ENCODE results near the gene ZNF619. TPM values are rescaled to one million over a fixed set of nuclear protein-coding genes. Genes with fewer than 3 reads are reported as not detected.
A peak's percentile ranks its signal among the peaks of the same experiment; 100 is the strongest.

The ZNF619 gene
- total RNA-seq, 1 donor from 2014 or later: 8.4 TPM

DNA sequence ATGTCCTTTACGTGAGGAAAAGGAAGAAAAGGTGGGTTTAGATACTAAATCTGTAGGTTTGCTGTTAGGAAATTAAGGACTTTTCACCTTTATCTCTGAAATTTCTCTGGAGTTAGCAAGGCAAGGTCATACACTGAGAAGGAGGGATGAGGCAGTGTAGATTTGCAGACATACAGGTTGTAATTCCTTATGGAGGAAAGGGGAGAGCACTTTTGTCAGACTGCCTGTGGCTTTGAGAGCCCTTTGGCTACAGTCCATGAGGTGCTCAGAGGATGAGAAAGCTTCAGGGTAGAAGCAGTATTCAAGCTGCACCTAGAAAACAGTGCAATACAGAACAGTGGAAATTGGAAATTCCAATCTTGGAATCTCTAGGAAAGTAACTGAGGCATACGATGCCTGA lies 11.5 kb upstream of the ZNF619 start:
- no peaks in the 10 kb centered on the region for H3K27me3 Mint-ChIP-seq (ENCODE audit: unreplicated experiment)
- no peaks in the 10 kb centered on the region for H3K9me3 Mint-ChIP-seq (ENCODE audit: unreplicated experiment)
- H3K27ac Mint-ChIP-seq (ENCODE audit: unreplicated experiment): peak overlapping the region; percentile 19
- TF ChIP-seq, protein P1, sequence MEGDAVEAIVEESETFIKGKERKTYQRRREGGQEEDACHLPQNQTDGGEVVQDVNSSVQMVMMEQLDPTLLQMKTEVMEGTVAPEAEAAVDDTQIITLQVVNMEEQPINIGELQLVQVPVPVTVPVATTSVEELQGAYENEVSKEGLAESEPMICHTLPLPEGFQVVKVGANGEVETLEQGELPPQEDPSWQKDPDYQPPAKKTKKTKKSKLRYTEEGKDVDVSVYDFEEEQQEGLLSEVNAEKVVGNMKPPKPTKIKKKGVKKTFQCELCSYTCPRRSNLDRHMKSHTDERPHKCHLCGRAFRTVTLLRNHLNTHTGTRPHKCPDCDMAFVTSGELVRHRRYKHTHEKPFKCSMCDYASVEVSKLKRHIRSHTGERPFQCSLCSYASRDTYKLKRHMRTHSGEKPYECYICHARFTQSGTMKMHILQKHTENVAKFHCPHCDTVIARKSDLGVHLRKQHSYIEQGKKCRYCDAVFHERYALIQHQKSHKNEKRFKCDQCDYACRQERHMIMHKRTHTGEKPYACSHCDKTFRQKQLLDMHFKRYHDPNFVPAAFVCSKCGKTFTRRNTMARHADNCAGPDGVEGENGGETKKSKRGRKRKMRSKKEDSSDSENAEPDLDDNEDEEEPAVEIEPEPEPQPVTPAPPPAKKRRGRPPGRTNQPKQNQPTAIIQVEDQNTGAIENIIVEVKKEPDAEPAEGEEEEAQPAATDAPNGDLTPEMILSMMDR (IDR thresholded peaks at IDR 0.05): no peak
- no peaks in the 10 kb centered on the region for H3K4me1 Mint-ChIP-seq (ENCODE audit: unreplicated experiment)
- DNase-seq (ENCODE audit: extremely low spot score, unreplicated experiment): no peak
- H3K4me3 Mint-ChIP-seq (ENCODE audit: unreplicated experiment): no peak overlapping the region
- H3K36me3 Mint-ChIP-seq (ENCODE audit: unreplicated experiment): peaks cover 30% of the 10 kb centered on the region

DNA sequence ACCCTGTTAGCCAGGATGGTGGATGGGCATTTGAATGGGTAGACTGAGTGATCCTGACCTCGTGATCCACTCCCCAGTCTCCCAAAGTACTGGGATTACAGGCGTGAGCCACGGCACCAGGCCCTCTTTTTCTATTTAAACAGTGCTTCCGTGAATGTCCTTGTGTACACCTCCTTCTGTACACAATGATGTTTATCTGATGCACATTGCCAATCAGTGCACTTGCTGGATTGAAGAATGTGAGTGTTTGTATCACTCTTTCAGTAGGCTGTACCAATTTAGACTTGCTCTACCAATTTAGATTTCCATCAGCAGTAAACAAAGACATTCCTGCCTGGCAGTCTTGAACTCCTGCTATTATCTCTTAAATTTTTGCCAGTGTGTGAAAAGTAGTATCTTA lies 8.9 kb upstream of the ZNF619 start:
- no peaks in the 10 kb centered on the region for H3K9me3 Mint-ChIP-seq (ENCODE audit: unreplicated experiment)
- TF ChIP-seq, protein P1 (IDR thresholded peaks at IDR 0.05): no peak
- H3K36me3 Mint-ChIP-seq (ENCODE audit: unreplicated experiment): peaks cover 17% of the 10 kb centered on the region
- H3K4me1 Mint-ChIP-seq (ENCODE audit: unreplicated experiment): no peaks in the 10 kb centered on the region
- no peak overlapping the region for H3K4me3 Mint-ChIP-seq (ENCODE audit: unreplicated experiment)
- no peak overlapping the region for H3K27ac Mint-ChIP-seq (ENCODE audit: unreplicated experiment)
- no peaks in the 10 kb centered on the region for H3K27me3 Mint-ChIP-seq (ENCODE audit: unreplicated experiment)
- DNase-seq (ENCODE audit: extremely low spot score, unreplicated experiment): no peak

DNA sequence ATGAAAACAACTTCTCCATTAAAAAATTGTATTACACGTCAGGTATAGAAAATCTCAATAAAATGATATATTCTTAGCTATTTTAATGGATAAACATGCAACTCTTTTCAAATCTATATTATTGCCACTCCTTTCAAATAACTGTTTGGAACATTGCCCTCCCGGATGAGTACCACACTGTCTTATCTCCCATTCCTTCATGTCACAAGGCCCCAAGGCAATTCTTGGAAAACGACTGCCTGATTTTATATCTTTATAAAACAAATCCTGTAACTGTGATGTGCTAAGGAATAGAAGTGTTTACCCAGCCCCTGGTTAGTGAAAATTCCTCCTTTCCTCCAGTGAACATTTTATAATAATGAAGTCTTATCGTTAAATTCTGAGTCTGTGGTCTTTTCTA lies 6.2 kb upstream of the ZNF619 start:
- TF ChIP-seq, protein P1 (IDR thresholded peaks at IDR 0.05): no peak
- no peaks in the 10 kb centered on the region for H3K4me1 Mint-ChIP-seq (ENCODE audit: unreplicated experiment)
- no peak overlapping the region for H3K4me3 Mint-ChIP-seq (ENCODE audit: unreplicated experiment)
- no peaks in the 10 kb centered on the region for H3K9me3 Mint-ChIP-seq (ENCODE audit: unreplicated experiment)
- DNase-seq (ENCODE audit: extremely low spot score, unreplicated experiment): no peak
- H3K27me3 Mint-ChIP-seq (ENCODE audit: unreplicated experiment): no peaks in the 10 kb centered on the region
- no peaks in the 10 kb centered on the region for H3K36me3 Mint-ChIP-seq (ENCODE audit: unreplicated experiment)
- no peak overlapping the region for H3K27ac Mint-ChIP-seq (ENCODE audit: unreplicated experiment)

DNA sequence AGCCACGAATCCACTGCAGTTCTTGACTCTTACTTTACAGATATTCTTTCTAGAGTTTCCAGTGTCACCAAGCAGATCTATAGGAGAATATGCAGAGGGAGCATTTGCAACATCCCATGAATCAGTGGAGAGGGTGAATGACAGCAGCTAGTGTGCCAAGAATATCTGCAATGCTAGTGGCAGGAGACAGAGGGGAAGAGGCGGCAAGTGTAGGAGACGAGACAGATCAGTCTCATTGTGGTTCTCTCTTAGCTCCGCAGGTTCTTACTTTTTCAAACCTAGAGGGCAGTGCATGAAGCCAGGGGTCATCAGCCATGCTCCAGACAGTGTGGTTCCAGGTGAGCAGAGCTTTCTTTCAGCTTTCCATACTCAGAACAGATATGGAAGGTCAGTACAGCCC lies 744 bp downstream of the ZNF619 start:
- TF ChIP-seq, protein P1 (IDR thresholded peaks at IDR 0.05): no peak
- Mint-ChIP-seq H3K27me3 (ENCODE audit: unreplicated experiment) (no peaks in the 10 kb centered on the region), H3K27ac (ENCODE audit: unreplicated experiment) (peak overlapping the region; percentile 94), H3K4me3 (ENCODE audit: unreplicated experiment) (peak overlapping the region; percentile 84), H3K4me1 (ENCODE audit: unreplicated experiment) (peaks cover 11% of the 10 kb centered on the region), H3K9me3 (ENCODE audit: unreplicated experiment) (no peaks in the 10 kb centered on the region), H3K36me3 (ENCODE audit: unreplicated experiment) (peaks cover 5% of the 10 kb centered on the region)
- no peak for DNase-seq (ENCODE audit: extremely low spot score, unreplicated experiment)

DNA sequence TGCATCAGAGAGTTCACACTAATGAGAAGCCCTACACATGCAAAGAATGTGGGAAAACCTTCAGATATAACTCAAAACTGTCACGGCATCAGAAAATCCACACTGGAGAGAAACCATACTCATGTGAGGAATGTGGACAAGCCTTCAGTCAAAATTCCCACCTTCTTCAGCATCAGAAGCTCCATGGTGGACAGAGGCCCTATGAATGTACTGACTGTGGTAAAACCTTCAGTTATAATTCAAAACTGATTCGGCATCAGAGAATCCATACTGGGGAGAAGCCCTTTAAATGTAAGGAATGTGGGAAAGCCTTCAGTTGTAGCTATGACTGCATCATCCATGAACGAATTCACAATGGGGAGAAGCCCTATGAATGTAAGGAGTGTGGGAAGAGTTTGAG lies 10.2 kb downstream of the ZNF619 start:
- H3K27me3 Mint-ChIP-seq (ENCODE audit: unreplicated experiment): no peaks in the 10 kb centered on the region
- TF ChIP-seq, protein P1 (IDR thresholded peaks at IDR 0.05): no peak
- peaks cover 14% of the 10 kb centered on the region for H3K9me3 Mint-ChIP-seq (ENCODE audit: unreplicated experiment)
- H3K4me3 Mint-ChIP-seq (ENCODE audit: unreplicated experiment): no peak overlapping the region
- DNase-seq (ENCODE audit: extremely low spot score, unreplicated experiment): no peak
- H3K27ac Mint-ChIP-seq (ENCODE audit: unreplicated experiment): no peak overlapping the region
- peaks cover 33% of the 10 kb centered on the region for H3K36me3 Mint-ChIP-seq (ENCODE audit: unreplicated experiment)
- H3K4me1 Mint-ChIP-seq (ENCODE audit: unreplicated experiment): no peaks in the 10 kb centered on the region

All from osteocyte (in vitro differentiated cells).